Panc1 (cell line): ENCODE measurements around the gene ERG. TPM values are rescaled to one million over a fixed set of nuclear protein-coding genes. Genes with fewer than 3 reads are reported as not detected.

Source experiments
- ATAC-seq: fragments of 200-7000 bp; cut with Tn5 transposase; 2 replicates; pipeline ENCODE4 v1.9.1; 2020; ENCODE audit warnings: mild to moderate bottlenecking, moderate library complexity
- BruUV-seq: library from RNA; stranded (reverse); fragments of 400-500 nt; replicated peaks from 2 replicates; lab custom pipeline; 2021; lab: Mats Ljungman, UMichigan
- CTCF ChIA-PET: fragments of 300-600 bp; sonication (Branson Sonifier 250); formaldehyde crosslinking; loops from one replicate; lab custom pipeline; 2022; ENCODE audit warnings: antibody characterized with exemption; lab: Charles Lee
- POLR2A ChIA-PET: fragments of 300-600 bp; sonication (Branson Sonifier 250); formaldehyde crosslinking; loops from one replicate; lab custom pipeline; 2022; ENCODE audit warnings: antibody characterized with exemption; lab: Charles Lee
- DNase-seq: peaks from one replicate; pipeline ENCODE4 v3.0.0-alpha.2; 2010; ENCODE audit warnings: low read depth, low spot score
- H3K27ac ChIP-seq: 2 replicates; pipeline ENCODE4 v1.5.1; 2011; ENCODE audit warnings: mild to moderate bottlenecking, low read length, inconsistent platforms
- H3K27me3 ChIP-seq: fragments of 200-500 bp; sonication (Bioruptor generic); 2 replicates; pipeline ENCODE4 v1.6.0; 2014; ENCODE audit warnings: low read length, inconsistent platforms; ENCODE audit not compliant: control insufficient read depth, insufficient read depth
- H3K36me3 ChIP-seq: fragments of 200-500 bp; sonication (Bioruptor generic); 2 replicates; pipeline ENCODE4 v1.5.1; 2014; ENCODE audit warnings: inconsistent platforms, mild to moderate bottlenecking, low read length, moderate library complexity; ENCODE audit not compliant: control insufficient read depth, insufficient read depth
- H3K4me1 ChIP-seq: 2 replicates; pipeline ENCODE4 v1.5.1; 2011; ENCODE audit warnings: inconsistent platforms, mild to moderate bottlenecking, low read length, moderate library complexity; ENCODE audit not compliant: control insufficient read depth, insufficient read depth
- H3K4me3 ChIP-seq, 2 experiments: 2 replicates each; pipeline ENCODE4 v1.5.1; 2011 to 2012; ENCODE audit warnings: low read depth in 2 of 2, low read length in 2 of 2, mild to moderate bottlenecking in 2 of 2, inconsistent platforms in 1 of 2, moderate library complexity in 1 of 2
- H3K9me3 ChIP-seq: fragments of 200-500 bp; sonication (Bioruptor generic); 2 replicates; pipeline ENCODE4 v1.5.1; 2014; ENCODE audit warnings: low read depth, mild to moderate bottlenecking, inconsistent platforms, low read length, moderate library complexity; ENCODE audit not compliant: control insufficient read depth, insufficient read depth
- POLR2AphosphoS5 ChIP-seq: IDR thresholded peaks from 2 replicates; pipeline ENCODE4 v1.6.1; 2012; ENCODE audit warnings: mild to moderate bottlenecking, low read depth, low read length, moderate library complexity
- SIN3A ChIP-seq: IDR thresholded peaks from 2 replicates; pipeline ENCODE4 v1.6.1; 2012; ENCODE audit warnings: low read depth, mild to moderate bottlenecking, low read length, moderate library complexity, borderline replicate concordance; ENCODE audit not compliant: insufficient read depth
- TCF7L2 ChIP-seq: IDR thresholded peaks from 2 replicates; pipeline ENCODE4 v1.6.1; 2011; ENCODE audit warnings: mild to moderate bottlenecking, low read depth, low read length, inconsistent platforms
- in situ Hi-C: cut with HindIII; loops from 2 replicates; pipeline ENCODE4 v1.10.0; 2016; ENCODE audit warnings: low sequenced_read_pairs, low pct_unique_long_range_greater_than_20kb
- intact Hi-C: fragments of 100-400 bp; cut with micrococcal nuclease; formaldehyde crosslinking; loops from one replicate; pipeline ENCODE4 v1.10.0; 2022; ENCODE audit not compliant: unreplicated experiment
- total RNA-seq: library from RNA; stranded (reverse); gene quantifications from one replicate; pipeline ENCODE4 v1.2.1, GENCODE V29; 2021; ENCODE audit not compliant: unreplicated experiment
- TF ChIP-seq, protein P1 (sequence below): fragments of 450-650 bp; IDR thresholded peaks from 2 replicates; pipeline ENCODE4 v1.5.1; 2017; ENCODE audit warnings: mild to moderate bottlenecking
- TF ChIP-seq, protein P2 (sequence below), 2 experiments: IDR thresholded peaks; 2 replicates each; pipeline ENCODE4 v1.6.1; 2011 to 2012; ENCODE audit warnings: low read depth in 2 of 2, control low read depth in 1 of 2, low read length in 1 of 2, mild to moderate bottlenecking in 1 of 2, moderate library complexity in 1 of 2; ENCODE audit not compliant: insufficient read depth in 1 of 2

The ERG gene
- total RNA-seq, 1 experiment from 2014 or later = 0.49 TPM

DNA sequence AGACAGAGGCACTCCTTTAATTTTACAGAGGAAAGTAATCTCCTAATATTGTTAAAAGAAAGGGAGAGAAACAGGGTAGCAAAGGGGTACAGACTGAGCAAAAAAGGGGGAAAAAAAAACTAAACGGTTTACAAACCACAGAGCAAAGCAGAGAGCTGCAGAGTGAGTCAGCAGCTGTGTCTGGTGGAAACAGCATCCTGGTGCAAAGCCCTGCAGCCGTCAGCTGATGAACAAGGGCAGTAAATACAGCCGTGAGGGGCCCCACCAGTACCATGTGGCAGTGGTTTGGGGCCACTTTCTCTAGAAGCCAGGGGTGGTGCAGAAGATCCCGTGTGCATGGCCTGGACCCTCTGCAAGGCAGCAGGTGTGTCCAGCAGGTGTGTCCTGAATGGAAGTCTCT is 111.3 kb downstream of the ERG start:
- intact Hi-C loops (no loop called here), in situ Hi-C loops (no loop called here)
- Histone ChIP-seq H3K27ac (no peak overlapping the region), H3K4me1 (no peaks in the 10 kb centered on the region), H3K36me3 (no peaks in the 10 kb centered on the region), H3K27me3 (no peaks in the 10 kb centered on the region), H3K4me3 (no peak overlapping the region), H3K9me3 (no peaks in the 10 kb centered on the region)
- POLR2A ChIA-PET = no interaction called here
- DNase-seq (no peak), ATAC-seq (no peak)
- TF ChIP-seq POLR2AphosphoS5 (no peak), TCF7L2 (no peak), SIN3A (no peak)
- TF ChIP-seq, protein P1, sequence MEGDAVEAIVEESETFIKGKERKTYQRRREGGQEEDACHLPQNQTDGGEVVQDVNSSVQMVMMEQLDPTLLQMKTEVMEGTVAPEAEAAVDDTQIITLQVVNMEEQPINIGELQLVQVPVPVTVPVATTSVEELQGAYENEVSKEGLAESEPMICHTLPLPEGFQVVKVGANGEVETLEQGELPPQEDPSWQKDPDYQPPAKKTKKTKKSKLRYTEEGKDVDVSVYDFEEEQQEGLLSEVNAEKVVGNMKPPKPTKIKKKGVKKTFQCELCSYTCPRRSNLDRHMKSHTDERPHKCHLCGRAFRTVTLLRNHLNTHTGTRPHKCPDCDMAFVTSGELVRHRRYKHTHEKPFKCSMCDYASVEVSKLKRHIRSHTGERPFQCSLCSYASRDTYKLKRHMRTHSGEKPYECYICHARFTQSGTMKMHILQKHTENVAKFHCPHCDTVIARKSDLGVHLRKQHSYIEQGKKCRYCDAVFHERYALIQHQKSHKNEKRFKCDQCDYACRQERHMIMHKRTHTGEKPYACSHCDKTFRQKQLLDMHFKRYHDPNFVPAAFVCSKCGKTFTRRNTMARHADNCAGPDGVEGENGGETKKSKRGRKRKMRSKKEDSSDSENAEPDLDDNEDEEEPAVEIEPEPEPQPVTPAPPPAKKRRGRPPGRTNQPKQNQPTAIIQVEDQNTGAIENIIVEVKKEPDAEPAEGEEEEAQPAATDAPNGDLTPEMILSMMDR = no peak
- TF ChIP-seq, protein P2, sequence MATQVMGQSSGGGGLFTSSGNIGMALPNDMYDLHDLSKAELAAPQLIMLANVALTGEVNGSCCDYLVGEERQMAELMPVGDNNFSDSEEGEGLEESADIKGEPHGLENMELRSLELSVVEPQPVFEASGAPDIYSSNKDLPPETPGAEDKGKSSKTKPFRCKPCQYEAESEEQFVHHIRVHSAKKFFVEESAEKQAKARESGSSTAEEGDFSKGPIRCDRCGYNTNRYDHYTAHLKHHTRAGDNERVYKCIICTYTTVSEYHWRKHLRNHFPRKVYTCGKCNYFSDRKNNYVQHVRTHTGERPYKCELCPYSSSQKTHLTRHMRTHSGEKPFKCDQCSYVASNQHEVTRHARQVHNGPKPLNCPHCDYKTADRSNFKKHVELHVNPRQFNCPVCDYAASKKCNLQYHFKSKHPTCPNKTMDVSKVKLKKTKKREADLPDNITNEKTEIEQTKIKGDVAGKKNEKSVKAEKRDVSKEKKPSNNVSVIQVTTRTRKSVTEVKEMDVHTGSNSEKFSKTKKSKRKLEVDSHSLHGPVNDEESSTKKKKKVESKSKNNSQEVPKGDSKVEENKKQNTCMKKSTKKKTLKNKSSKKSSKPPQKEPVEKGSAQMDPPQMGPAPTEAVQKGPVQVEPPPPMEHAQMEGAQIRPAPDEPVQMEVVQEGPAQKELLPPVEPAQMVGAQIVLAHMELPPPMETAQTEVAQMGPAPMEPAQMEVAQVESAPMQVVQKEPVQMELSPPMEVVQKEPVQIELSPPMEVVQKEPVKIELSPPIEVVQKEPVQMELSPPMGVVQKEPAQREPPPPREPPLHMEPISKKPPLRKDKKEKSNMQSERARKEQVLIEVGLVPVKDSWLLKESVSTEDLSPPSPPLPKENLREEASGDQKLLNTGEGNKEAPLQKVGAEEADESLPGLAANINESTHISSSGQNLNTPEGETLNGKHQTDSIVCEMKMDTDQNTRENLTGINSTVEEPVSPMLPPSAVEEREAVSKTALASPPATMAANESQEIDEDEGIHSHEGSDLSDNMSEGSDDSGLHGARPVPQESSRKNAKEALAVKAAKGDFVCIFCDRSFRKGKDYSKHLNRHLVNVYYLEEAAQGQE (IDR thresholded peaks at IDR 0.05; ENCODE audit: insufficient read depth in 1 of 2, low read depth in 2 of 2, low read length in 1 of 2) = no peak
- no TSS peak for BruUV-seq
- CTCF ChIA-PET = no interaction called here

- intact Hi-C loops = no loop called here
Observed at GRCh38 chr21:38385427-38386175, 112.7 kb downstream of the ERG start.

More at GRCh38 chr21:38385427-38386175, 112.7 kb downstream of the ERG start:
- Histone ChIP-seq H3K4me3 (no peak overlapping the region), H3K27ac (no peak overlapping the region), H3K36me3 (no peaks in the 10 kb centered on the region), H3K27me3 (no peaks in the 10 kb centered on the region), H3K9me3 (no peaks in the 10 kb centered on the region), H3K4me1 (no peaks in the 10 kb centered on the region)
- TF ChIP-seq, protein P2 (IDR thresholded peaks at IDR 0.05; ENCODE audit: insufficient read depth in 1 of 2, low read depth in 2 of 2, low read length in 1 of 2) = no peak
- TF ChIP-seq SIN3A (no peak), TCF7L2 (no peak), POLR2AphosphoS5 (no peak)
- TF ChIP-seq, protein P1 = no peak
- ATAC-seq (no peak), DNase-seq (no peak)
- ChIA-PET POLR2A (no interaction called here), CTCF (interaction anchor here (0.6 kb wide), 1 partner anchor 33 kb away, joined by 4 read pairs; no protein-coding TSS in a partner anchor)
- in situ Hi-C loops = no loop called here
- no TSS peak for BruUV-seq
